Endothelial cell of umbilical vein (primary cell): ENCODE measurements around the gene PLAC1. TPM values are rescaled to one million over a fixed set of nuclear protein-coding genes. Genes with fewer than 3 reads are reported as not detected.

Experiments used
- BruUV-seq: library from RNA; stranded (reverse); fragments of 400-500 nt; replicated peaks from 2 replicates; lab custom pipeline; 2021; lab: Mats Ljungman, UMichigan
- CTCF ChIA-PET: fragments of 300-600, 350-600 bp; sonication (Branson Sonifier 250); formaldehyde crosslinking; loops from one replicate; lab custom pipeline; 2021; ENCODE audit warnings: antibody characterized with exemption, inconsistent platforms; lab: Charles Lee
- POLR2A ChIA-PET: fragments of 300-600, 350-600 bp; sonication (Branson Sonifier 250); formaldehyde crosslinking; loops from one replicate; lab custom pipeline; 2021; ENCODE audit warnings: antibody characterized with exemption, inconsistent platforms; lab: Charles Lee
- DNase-seq: peaks from one replicate; pipeline ENCODE4 v3.0.0-alpha.2; 2011; ENCODE audit warnings: low read depth, low spot score
- FAIRE-seq: peaks from 2 replicates; lab custom pipeline; 2011; peaks lifted over from hg19 to GRCh38; lab: Jason Lieb, UNC
- H2AFZ ChIP-seq: 2 replicates; pipeline ENCODE4 v1.6.0; 2012; ENCODE audit warnings: low read depth, low read length, control low read depth, inconsistent platforms
- H3K27ac ChIP-seq: 2 replicates; pipeline ENCODE4 v1.5.1; 2011; ENCODE audit warnings: low read depth, mild to moderate bottlenecking, control low read depth, low read length, moderate library complexity; ENCODE audit not compliant: insufficient read depth
- H3K27me3 ChIP-seq, 2 experiments: 2 replicates each; pipeline versions ENCODE4 v1.6.0 to v1.6.1; 2011; ENCODE audit warnings: low read length in 2 of 2, mixed read lengths in 1 of 2; ENCODE audit not compliant: control insufficient read depth in 2 of 2, insufficient read depth in 2 of 2
- H3K36me3 ChIP-seq, 2 experiments: 2 replicates in 1 of 2; 3 replicates in 1 of 2; pipeline ENCODE4 v1.5.1; 2011; ENCODE audit warnings: low read length in 2 of 2, mild to moderate bottlenecking in 1 of 2, moderate library complexity in 1 of 2; ENCODE audit not compliant: control insufficient read depth in 2 of 2, insufficient read depth in 2 of 2; ENCODE audit errors: extremely low read depth in 1 of 2
- H3K4me1 ChIP-seq: 3 replicates; pipeline ENCODE4 v1.5.1; 2011; ENCODE audit warnings: mild to moderate bottlenecking, low read length; ENCODE audit not compliant: control insufficient read depth, insufficient read depth; ENCODE audit errors: extremely low read depth
- H3K4me2 ChIP-seq: 2 replicates; pipeline ENCODE4 v1.6.1; 2011; ENCODE audit warnings: low read length, control low read depth, mixed read lengths; ENCODE audit not compliant: insufficient read depth
- H3K4me3 ChIP-seq, 3 experiments: fragments of 200-600 bp in 1 of 3; sonication (generic), shearing (Covaris generic) in 1 of 3; replicated peaks in 1 of 3; 2 replicates each; pipeline ENCODE4 v1.5.1; 2011 to 2016; ENCODE audit warnings: control low read depth in 3 of 3, low read length in 3 of 3, mild to moderate bottlenecking in 2 of 3, inconsistent platforms in 1 of 3, low read depth in 1 of 3, moderate library complexity in 1 of 3; ENCODE audit not compliant: insufficient read depth in 1 of 3
- H3K79me2 ChIP-seq: 2 replicates; pipeline ENCODE4 v1.6.0; 2012; ENCODE audit warnings: low read length, inconsistent platforms; ENCODE audit not compliant: control insufficient read depth, insufficient read depth
- H3K9ac ChIP-seq: replicated peaks from 2 replicates; pipeline ENCODE3; 2011; ENCODE audit warnings: low read length, control low read depth; ENCODE audit not compliant: insufficient read depth; ENCODE audit errors: extremely low read depth
- H3K9me1 ChIP-seq: replicated peaks from 3 replicates; pipeline ENCODE4 v1.6.0; 2011; ENCODE audit warnings: mild to moderate bottlenecking, low read length; ENCODE audit not compliant: control insufficient read depth, insufficient read depth; ENCODE audit errors: extremely low read depth
- H3K9me3 ChIP-seq: replicated peaks from 2 replicates; pipeline ENCODE4 v1.5.1; 2012; ENCODE audit warnings: low read length, inconsistent platforms; ENCODE audit not compliant: control insufficient read depth, insufficient read depth
- H4K20me1 ChIP-seq: replicated peaks from 2 replicates; pipeline ENCODE3; 2011; ENCODE audit warnings: mild to moderate bottlenecking, low read length; ENCODE audit not compliant: control insufficient read depth, insufficient read depth; ENCODE audit errors: extremely low read depth
- FOS ChIP-seq: IDR thresholded peaks from 2 replicates; pipeline ENCODE4 v1.6.1; 2011; ENCODE audit warnings: mild to moderate bottlenecking, low read length, moderate library complexity, borderline replicate concordance; ENCODE audit not compliant: insufficient read depth
- GATA2 ChIP-seq: IDR thresholded peaks from 2 replicates; pipeline ENCODE4 v1.7.0; 2011; ENCODE audit warnings: low read depth, mild to moderate bottlenecking, moderate library complexity, mixed read lengths, low read length; ENCODE audit not compliant: insufficient read length, insufficient read depth
- JUN ChIP-seq: IDR thresholded peaks from 2 replicates; pipeline ENCODE4 v1.6.1; 2011; ENCODE audit warnings: borderline replicate concordance, low read depth; ENCODE audit not compliant: insufficient read length, insufficient read depth
- MYC ChIP-seq: IDR thresholded peaks from one replicate; pipeline ENCODE4 v1.6.1; 2011; ENCODE audit warnings: mild to moderate bottlenecking, low read depth, low read length
- POLR2A ChIP-seq: IDR thresholded peaks from 2 replicates; pipeline ENCODE4 v1.6.1; 2012; ENCODE audit warnings: low read depth, mild to moderate bottlenecking, control low read depth, low read length
- POLR2AphosphoS5 ChIP-seq: IDR thresholded peaks from 2 replicates; pipeline ENCODE4 v1.6.1; 2012; ENCODE audit warnings: low read depth, mild to moderate bottlenecking, control low read depth, low read length, moderate library complexity; ENCODE audit not compliant: insufficient read depth
- dilution Hi-C: fragments of 300-500 bp; cut with MboI; formaldehyde crosslinking; loops from one replicate; pipeline ENCODE4 v1.15.0; 2019; ENCODE audit warnings: low sequenced_read_pairs; ENCODE audit not compliant: extremely low pct_ligation_motif_present
- intact Hi-C: fragments of 100-400 bp; cut with micrococcal nuclease; formaldehyde crosslinking; loops from one replicate; pipeline ENCODE4 v1.10.0; 2022
- polyA plus RNA-seq, 4 experiments: library from polyadenylated mRNA; depleted of rRNA in 3 of 4; stranded (reverse) in 3 of 4; unstranded in 1 of 4; fragments of >200 nt; gene quantifications; 2 replicates each; pipeline versions ENCODE4 v1.2.1 to v1.2.3, GENCODE V29; 2011 to 2012; ENCODE audit warnings: missing spikeins in 1 of 4
- total RNA-seq: library from RNA; stranded (reverse); gene quantifications from 2 replicates; pipeline ENCODE4 v1.2.3, GENCODE V29; 2021
- TF ChIP-seq, protein P1 (sequence below): IDR thresholded peaks from 2 replicates; pipeline ENCODE4 v1.6.1; 2011; ENCODE audit not compliant: insufficient read depth, insufficient read length
- TF ChIP-seq, protein P2 (sequence below), 2 donors: IDR thresholded peaks; 1 replicate in 1 of 2; 2 replicates in 1 of 2; pipeline ENCODE4 v1.5.1; 2011; ENCODE audit warnings: low read length in 2 of 2, mild to moderate bottlenecking in 2 of 2, moderate library complexity in 2 of 2, control low read depth in 1 of 2, inconsistent platforms in 1 of 2, low read depth in 1 of 2; ENCODE audit not compliant: insufficient read depth in 1 of 2; ENCODE audit errors: extremely low read depth in 1 of 2

PLAC1 gene
- total and polyA plus RNA-seq, 2 donors (not counting 3 experiments of a cell fraction or from before 2014, with no cell fraction given), result 0.58 to 2.4 TPM

DNA sequence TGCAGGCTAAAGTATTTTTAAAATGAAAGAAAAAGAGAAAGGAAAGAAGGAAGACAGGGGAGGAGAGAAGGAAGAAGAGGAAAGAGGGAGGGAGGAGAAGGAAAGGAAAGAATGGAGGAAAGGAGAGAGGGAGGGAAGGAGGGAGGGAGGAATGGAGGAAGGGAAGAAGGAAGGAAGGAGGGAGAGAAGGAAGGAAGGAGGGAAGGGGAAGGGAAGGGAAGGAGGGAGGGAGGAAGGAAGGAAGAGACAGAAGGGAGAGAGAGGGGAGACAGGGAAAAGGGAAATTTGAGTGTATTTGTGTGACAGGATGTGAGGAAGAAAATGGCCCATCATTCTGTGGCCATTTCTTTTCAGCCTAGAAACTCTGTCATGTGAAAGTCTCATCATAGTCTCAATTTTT is 14.9 kb upstream of the PLAC1 start:
- no peak overlapping the region for H3K4me2 ChIP-seq
- FAIRE-seq, result peak; percentile 12
- no peaks in the 10 kb centered on the region for H3K27me3 ChIP-seq
- H2AFZ ChIP-seq, result no peak overlapping the region
- dilution Hi-C loops, result no loop called here
- no peaks in the 10 kb centered on the region for H3K79me2 ChIP-seq
- no peaks in the 10 kb centered on the region for H4K20me1 ChIP-seq
- POLR2A ChIA-PET, result no interaction called here
- TF ChIP-seq JUN, result no peak
- TF ChIP-seq, protein P1, sequence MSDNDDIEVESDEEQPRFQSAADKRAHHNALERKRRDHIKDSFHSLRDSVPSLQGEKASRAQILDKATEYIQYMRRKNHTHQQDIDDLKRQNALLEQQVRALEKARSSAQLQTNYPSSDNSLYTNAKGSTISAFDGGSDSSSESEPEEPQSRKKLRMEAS, result no peak
- no peak for TF ChIP-seq GATA2
- TF ChIP-seq POLR2AphosphoS5, result no peak
- TF ChIP-seq, protein P2, sequence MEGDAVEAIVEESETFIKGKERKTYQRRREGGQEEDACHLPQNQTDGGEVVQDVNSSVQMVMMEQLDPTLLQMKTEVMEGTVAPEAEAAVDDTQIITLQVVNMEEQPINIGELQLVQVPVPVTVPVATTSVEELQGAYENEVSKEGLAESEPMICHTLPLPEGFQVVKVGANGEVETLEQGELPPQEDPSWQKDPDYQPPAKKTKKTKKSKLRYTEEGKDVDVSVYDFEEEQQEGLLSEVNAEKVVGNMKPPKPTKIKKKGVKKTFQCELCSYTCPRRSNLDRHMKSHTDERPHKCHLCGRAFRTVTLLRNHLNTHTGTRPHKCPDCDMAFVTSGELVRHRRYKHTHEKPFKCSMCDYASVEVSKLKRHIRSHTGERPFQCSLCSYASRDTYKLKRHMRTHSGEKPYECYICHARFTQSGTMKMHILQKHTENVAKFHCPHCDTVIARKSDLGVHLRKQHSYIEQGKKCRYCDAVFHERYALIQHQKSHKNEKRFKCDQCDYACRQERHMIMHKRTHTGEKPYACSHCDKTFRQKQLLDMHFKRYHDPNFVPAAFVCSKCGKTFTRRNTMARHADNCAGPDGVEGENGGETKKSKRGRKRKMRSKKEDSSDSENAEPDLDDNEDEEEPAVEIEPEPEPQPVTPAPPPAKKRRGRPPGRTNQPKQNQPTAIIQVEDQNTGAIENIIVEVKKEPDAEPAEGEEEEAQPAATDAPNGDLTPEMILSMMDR (IDR thresholded peaks at IDR 0.05; ENCODE audit: extremely low read depth in 1 of 2, insufficient read depth in 1 of 2, low read depth in 1 of 2, low read length in 2 of 2), result no peak
- no peak overlapping the region for H3K27ac ChIP-seq
- peaks cover 32% of the 10 kb centered on the region for H3K4me1 ChIP-seq
- no peaks in the 10 kb centered on the region for H3K9me1 ChIP-seq
- no peak overlapping the region for H3K9ac ChIP-seq
- no peak overlapping the region for H3K4me3 ChIP-seq
- BruUV-seq, result no TSS peak
- no peaks in the 10 kb centered on the region for H3K36me3 ChIP-seq
- intact Hi-C loops, result loop anchor here (5.0 kb wide), 1 partner anchor 79 kb away; no protein-coding TSS in a partner anchor
- no peaks in the 10 kb centered on the region for H3K9me3 ChIP-seq
- DNase-seq, result no peak
- CTCF ChIA-PET, result no interaction called here

DNA sequence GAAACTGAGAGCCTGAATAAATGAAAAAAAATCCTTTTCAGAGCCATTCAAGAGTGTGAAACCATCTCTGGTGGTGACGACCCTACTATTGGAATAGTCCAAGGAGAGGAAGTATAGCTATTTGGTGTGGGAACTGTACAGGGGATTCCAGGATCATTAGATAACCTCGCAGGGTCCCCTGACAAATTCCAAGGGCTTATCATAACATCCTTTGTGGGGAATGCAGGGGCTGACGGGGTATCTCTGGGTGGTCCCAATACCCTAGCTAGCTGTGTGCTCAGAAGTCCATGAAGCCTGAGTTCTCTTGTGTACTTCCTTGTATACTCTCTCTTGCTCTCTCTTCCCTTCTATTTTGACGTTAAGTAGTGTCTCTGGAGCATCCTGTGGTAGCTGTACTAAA is 13.8 kb upstream of the PLAC1 start:
- Histone ChIP-seq H3K9ac (no peak overlapping the region), H2AFZ (no peak overlapping the region), H3K27me3 (no peaks in the 10 kb centered on the region), H3K27ac (peak overlapping the region; percentile 93), H3K9me3 (no peaks in the 10 kb centered on the region), H4K20me1 (no peaks in the 10 kb centered on the region), H3K36me3 (no peaks in the 10 kb centered on the region), H3K9me1 (no peaks in the 10 kb centered on the region), H3K4me1 (peaks cover 32% of the 10 kb centered on the region), H3K4me2 (no peak overlapping the region), H3K79me2 (no peaks in the 10 kb centered on the region), H3K4me3 (no peak overlapping the region)
- ChIA-PET CTCF (no interaction called here), POLR2A (no interaction called here)
- no peak for DNase-seq
- no TSS peak for BruUV-seq
- peak; percentile 40 for FAIRE-seq
- dilution Hi-C loops, result no loop called here
- intact Hi-C loops, result loop anchor here (5.0 kb wide), 1 partner anchor 80 kb away; no protein-coding TSS in a partner anchor
- TF ChIP-seq FOS, result no peak
- TF ChIP-seq, protein P1, result no peak
- no peak for TF ChIP-seq POLR2A
- no peak for TF ChIP-seq MYC
- TF ChIP-seq, protein P2 (IDR thresholded peaks at IDR 0.05; ENCODE audit: extremely low read depth in 1 of 2, insufficient read depth in 1 of 2, low read depth in 1 of 2, low read length in 2 of 2), result no peak
